GM10248 (cell line): Measurements from ENCODE around the gene A4GNT.
"Not testable (repeated sequence)": the region's sequence is repeated elsewhere in the genome, so short reads cannot be mapped to it uniquely, and the experiment has no call there.

ENCODE experiments used
- CTCF ChIA-PET: fragments of 300-600 bp; sonication (Branson Sonifier 250); formaldehyde crosslinking; extraction: SDS; loops from one replicate; lab custom pipeline; 2021; ENCODE audit warnings: antibody characterized with exemption; lab: Yijun Ruan, JAX
- POLR2A ChIA-PET: fragments of 350-650 bp; sonication (Branson Sonifier 250); formaldehyde crosslinking; extraction: SDS; loops from one replicate; lab custom pipeline; 2020; ENCODE audit warnings: antibody characterized with exemption; lab: Yijun Ruan, JAX
- DNase-seq: peaks from one replicate; pipeline ENCODE4 v3.0.0; 2012; ENCODE audit errors: extremely low spot score
- TF ChIP-seq, protein P1 (sequence below): IDR thresholded peaks from 2 replicates; pipeline ENCODE4 v1.5.1; 2012; ENCODE audit warnings: mild to moderate bottlenecking, low read depth; ENCODE audit errors: extremely low read depth, missing control alignments, control extremely low read depth

A4GNT gene

DNA sequence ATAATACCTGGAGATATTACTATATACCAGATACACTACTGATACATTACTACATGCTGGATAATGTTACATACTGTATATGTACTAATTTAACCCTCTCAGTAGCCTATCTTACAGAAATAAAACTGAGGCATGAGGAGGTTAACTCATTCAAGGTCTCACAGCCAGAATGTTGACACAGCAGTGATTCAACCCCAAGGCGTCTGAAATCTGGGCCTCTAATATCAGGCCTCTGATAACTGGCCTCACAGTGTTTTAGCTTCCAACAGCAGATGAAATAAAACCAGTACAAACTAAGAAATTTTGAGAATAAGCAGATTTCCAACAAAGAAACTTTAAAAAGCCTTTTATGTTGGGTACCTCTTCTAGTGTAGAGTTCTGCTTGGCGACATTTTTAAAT lies 40.2 kb downstream of the A4GNT start:
- TF ChIP-seq, protein P1, sequence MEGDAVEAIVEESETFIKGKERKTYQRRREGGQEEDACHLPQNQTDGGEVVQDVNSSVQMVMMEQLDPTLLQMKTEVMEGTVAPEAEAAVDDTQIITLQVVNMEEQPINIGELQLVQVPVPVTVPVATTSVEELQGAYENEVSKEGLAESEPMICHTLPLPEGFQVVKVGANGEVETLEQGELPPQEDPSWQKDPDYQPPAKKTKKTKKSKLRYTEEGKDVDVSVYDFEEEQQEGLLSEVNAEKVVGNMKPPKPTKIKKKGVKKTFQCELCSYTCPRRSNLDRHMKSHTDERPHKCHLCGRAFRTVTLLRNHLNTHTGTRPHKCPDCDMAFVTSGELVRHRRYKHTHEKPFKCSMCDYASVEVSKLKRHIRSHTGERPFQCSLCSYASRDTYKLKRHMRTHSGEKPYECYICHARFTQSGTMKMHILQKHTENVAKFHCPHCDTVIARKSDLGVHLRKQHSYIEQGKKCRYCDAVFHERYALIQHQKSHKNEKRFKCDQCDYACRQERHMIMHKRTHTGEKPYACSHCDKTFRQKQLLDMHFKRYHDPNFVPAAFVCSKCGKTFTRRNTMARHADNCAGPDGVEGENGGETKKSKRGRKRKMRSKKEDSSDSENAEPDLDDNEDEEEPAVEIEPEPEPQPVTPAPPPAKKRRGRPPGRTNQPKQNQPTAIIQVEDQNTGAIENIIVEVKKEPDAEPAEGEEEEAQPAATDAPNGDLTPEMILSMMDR = no peak
- POLR2A ChIA-PET = no interaction called here

DNA sequence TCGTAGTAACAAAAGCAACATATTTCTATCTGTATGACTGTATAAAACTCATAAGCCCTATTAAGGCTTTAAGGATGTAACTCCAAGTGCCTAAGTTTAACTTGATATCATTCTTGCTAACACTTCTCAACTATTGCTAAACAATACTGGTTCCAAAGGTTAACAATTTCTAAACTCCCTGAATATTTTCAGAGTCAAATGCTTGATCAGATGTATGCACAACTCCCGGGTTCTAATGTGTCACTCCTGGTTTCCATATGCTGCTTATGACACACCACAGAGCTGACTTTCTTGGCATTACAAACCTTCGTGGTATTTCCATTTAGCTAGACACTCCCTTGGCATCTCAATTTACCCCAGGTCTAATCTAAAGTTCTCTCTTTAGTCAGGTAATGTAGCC lies 43.1 kb downstream of the A4GNT start:
- DNase-seq = no peak
- ChIA-PET POLR2A (no interaction called here), CTCF (interaction anchor here (1.2 kb wide), 1 partner anchor 29 kb away, joined by 3 read pairs; no protein-coding TSS in a partner anchor)
- TF ChIP-seq, protein P1 = no peak

More for the DNA sequence above, 40.2 kb downstream of the A4GNT start:
- CTCF ChIA-PET = no interaction called here
- DNase-seq = no peak

DNA sequence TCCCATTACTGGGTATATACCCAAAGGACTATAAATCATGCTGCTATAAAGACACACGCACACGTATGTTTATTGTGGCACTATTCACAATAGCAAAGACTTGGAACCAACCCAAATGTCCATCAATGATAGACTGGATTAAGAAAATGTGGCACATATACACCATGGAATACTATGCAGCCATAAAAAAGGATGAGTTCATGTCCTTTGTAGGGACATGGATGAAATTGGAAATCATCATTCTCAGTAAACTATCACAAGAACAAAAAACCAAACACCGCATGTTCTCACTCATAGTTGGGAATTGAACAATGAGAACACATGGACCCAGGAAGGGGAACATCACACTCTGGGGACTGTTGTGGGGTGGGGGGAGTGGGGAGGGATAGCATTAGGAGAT lies 46.4 kb downstream of the A4GNT start:
- POLR2A ChIA-PET, DNase-seq: not testable (repeated sequence)
- CTCF ChIA-PET = interaction anchor here (1.3 to 2.3 kb wide), 4 partner anchors 12 to 830 kb away, joined by 4 to 9 read pairs (median 6); no protein-coding TSS in a partner anchor

DNA sequence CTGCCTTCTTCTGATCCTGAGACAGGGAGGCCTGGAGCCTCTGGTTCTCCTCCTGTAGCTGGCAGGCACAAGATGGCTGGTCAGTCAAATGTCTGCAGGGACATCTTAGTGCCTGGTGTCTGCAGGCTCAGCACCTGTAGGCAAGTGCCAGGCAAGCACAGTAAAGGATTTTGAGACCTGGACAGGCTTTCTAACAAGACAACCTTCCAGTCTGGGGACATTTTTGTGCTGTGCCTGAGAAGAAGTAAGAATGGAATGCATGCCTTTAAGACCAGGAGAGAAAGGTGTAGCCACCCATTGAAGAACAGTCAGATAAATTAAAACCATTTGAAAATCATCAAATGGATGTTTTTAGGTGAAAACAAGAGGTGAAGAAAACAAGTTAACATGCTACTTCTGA lies 48.0 kb downstream of the A4GNT start:
- TF ChIP-seq, protein P1 = no peak
- no peak for DNase-seq
- ChIA-PET CTCF (interaction anchor here (0.9 kb wide), 1 partner anchor 24 kb away, joined by 3 read pairs; no protein-coding TSS in a partner anchor), POLR2A (no interaction called here)

DNA sequence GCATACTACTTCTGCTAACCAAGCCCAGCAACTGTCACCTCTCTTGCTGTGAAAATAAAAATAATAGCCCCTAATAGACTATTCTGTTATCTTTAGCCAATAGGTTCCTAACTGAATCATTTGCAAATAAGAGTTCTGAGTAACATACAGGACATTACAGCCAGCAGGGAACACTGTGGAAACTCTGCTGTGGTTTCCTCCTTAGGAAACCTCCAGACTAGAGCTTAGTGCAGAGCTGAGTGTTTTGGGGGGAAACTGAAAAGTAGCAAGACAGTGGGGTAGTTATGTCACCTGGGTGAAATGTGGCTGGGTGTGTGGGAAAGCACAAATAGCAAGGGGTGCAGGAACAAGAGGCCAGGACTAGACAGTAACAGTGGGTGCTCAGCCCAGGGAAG lies 49.2 kb downstream of the A4GNT start:
- TF ChIP-seq, protein P1 = no peak
- ChIA-PET CTCF (interaction anchor here (0.7 to 1.7 kb wide), 6 partner anchors 12 to 86 kb away, joined by 3 to 6 read pairs (median 3); no protein-coding TSS in a partner anchor), POLR2A (no interaction called here)
- no peak for DNase-seq

DNA sequence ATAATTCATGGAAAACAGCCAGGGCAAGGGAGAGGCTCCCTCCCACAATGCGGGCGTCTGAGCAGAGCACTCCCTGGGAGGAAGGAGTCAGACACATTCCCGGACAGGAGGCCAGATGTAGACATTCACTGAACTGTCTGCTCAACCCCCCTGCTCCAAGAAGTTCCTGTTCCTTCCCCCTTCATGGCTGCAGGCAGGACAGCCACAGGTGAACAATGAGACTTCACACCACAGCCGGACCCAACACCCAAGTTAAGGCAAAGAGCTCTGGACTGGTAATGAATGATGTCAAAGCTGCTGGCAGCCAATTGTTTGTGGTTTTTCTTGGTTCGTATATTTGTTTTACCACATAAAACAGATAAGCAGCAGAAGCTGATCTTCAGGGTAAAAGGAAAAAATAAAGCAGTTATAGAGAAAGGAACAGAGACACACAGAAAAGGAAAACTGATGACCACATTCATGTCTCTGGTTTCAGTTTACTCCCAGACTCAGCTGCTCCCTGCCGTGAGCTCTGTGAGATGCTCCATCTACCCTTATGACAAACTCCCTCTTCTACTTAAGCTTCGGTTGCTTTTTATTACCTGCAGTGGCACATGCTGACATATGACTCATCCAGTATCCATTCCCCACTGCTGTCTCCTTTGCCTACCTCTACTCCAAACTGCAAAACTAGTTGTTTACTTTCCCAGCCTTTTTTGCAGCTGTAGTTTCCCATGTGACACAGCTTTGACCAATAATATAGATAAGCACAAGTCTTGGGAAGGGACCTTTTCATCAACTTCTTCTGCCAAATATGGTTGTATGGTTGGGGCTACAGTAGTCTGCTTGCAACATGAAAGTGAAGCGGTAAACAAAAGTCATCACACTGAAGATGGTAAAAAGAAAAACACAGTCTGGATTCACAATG lies 49.9 kb downstream of the A4GNT start:
- no peak for DNase-seq
- POLR2A ChIA-PET = no interaction called here
- CTCF ChIA-PET = interaction anchor here (0.8 to 1.7 kb wide), 7 partner anchors 9 to 46 kb away, joined by 3 to 6 read pairs (median 4); no protein-coding TSS in a partner anchor
- TF ChIP-seq, protein P1 = no peak

DNA sequence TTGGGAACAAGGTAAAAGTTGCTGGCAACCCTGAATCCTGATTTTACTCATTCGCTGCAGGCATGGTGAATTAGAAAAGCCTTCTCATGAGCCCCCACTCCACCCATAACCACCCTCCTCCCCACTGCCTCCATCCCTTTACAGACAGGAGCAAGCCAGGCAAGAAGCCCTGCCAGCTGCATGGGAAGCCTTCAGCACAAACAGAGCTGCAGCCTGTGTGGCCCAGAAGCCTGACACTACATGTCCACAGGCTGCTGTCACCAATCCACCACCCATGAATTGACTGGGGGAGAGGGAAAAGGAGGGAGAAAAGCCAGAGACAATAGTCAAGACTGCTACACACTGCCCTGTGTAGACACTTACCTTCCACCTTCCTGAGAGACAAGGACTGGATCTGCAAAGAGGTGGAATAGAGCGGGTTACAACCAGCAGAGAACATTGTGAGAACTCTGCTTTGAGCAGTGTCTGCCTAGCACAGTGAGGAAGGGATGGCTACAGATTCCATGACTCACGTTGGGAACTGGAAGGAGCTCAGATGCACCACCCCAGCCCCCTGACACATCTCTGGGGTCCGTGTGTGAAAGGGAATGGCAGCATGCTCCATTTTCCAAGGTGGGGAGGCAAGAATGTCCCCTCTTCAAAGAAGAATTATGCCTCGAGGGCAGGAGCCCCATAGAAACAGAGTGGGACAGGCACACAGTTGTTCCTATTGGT lies 50.7 kb downstream of the A4GNT start:
- DNase-seq = no peak
- TF ChIP-seq, protein P1 = no peak
- ChIA-PET POLR2A (no interaction called here), CTCF (interaction anchor here (0.8 to 1.7 kb wide), 5 partner anchors 8 to 46 kb away, joined by 3 to 6 read pairs (median 4); no protein-coding TSS in a partner anchor)
